GM23338 (cell line): Measurements from ENCODE around the gene SORCS3. TPM values are rescaled to one million over a fixed set of nuclear protein-coding genes. Genes with fewer than 3 reads are reported as not detected.
A peak's percentile ranks its signal among the peaks of the same experiment; 100 is the strongest.

Experiments
- ATAC-seq: fragments of 200-7000 bp; cut with Tn5 transposase; 3 replicates; pipeline ENCODE4 v1.9.1; 2020
- DNase-seq: peaks from one replicate; pipeline ENCODE4 v3.0.0-alpha.2; 2015; ENCODE audit warnings: low spot score
- H2AFZ ChIP-seq: fragments of 200-600 bp; sonication (generic); 2 replicates; pipeline ENCODE4 v1.8.0; 2016; ENCODE audit warnings: antibody characterized with exemption, mild to moderate bottlenecking, moderate library complexity
- H3F3A ChIP-seq: fragments of 200-600 bp; sonication (generic); replicated peaks from 2 replicates; pipeline ENCODE4 v1.8.0; 2017; ENCODE audit warnings: antibody characterized with exemption, mixed run types, low read depth
- H3K27ac ChIP-seq: fragments of 200-600 bp; sonication (generic); 2 replicates; pipeline ENCODE4 v1.6.1; 2016; ENCODE audit warnings: low read depth
- H3K27me3 ChIP-seq: fragments of 200-600 bp; sonication (generic); 2 replicates; pipeline ENCODE4 v1.8.0; 2016; ENCODE audit warnings: mild to moderate bottlenecking, mixed run types, moderate library complexity; ENCODE audit not compliant: insufficient read depth
- H3K36me3 ChIP-seq: fragments of 200-600 bp; sonication (generic); 2 replicates; pipeline ENCODE4 v1.8.0; 2016; ENCODE audit warnings: mild to moderate bottlenecking; ENCODE audit not compliant: insufficient read depth
- H3K4me1 ChIP-seq: fragments of 200-600 bp; sonication (generic); 2 replicates; pipeline ENCODE4 v1.8.0; 2016; ENCODE audit warnings: mild to moderate bottlenecking, moderate library complexity; ENCODE audit not compliant: insufficient read depth
- H3K4me2 ChIP-seq: fragments of 200-600 bp; sonication (generic); 2 replicates; pipeline ENCODE4 v1.7.1; 2017; ENCODE audit warnings: mixed run types
- H3K4me3 ChIP-seq: fragments of 200-600 bp; sonication (generic); 2 replicates; pipeline ENCODE4 v1.6.1; 2016; ENCODE audit warnings: mixed run types
- H3K79me2 ChIP-seq: fragments of 200-600 bp; sonication (generic); replicated peaks from 2 replicates; pipeline ENCODE4 v1.8.0; 2017; ENCODE audit warnings: mild to moderate bottlenecking; ENCODE audit not compliant: insufficient read depth
- H3K9me2 ChIP-seq: fragments of 200-600 bp; sonication (generic); 2 replicates; pipeline ENCODE4 v1.8.0; 2017; ENCODE audit not compliant: insufficient read depth
- H4K20me1 ChIP-seq: fragments of 200-600 bp; sonication (generic); replicated peaks from 2 replicates; pipeline ENCODE4 v1.8.0; 2017; ENCODE audit warnings: mild to moderate bottlenecking; ENCODE audit not compliant: insufficient read depth
- H3K27ac Mint-ChIP-seq: 2 replicates; pipeline ENCODE4 v1.8.0; 2020; ENCODE audit warnings: inconsistent platforms, mild to moderate bottlenecking, moderate library complexity, mixed read lengths
- H3K27me3 Mint-ChIP-seq: 3 replicates; pipeline ENCODE4 v1.8.0; 2022; ENCODE audit warnings: low read depth, mild to moderate bottlenecking, moderate library complexity, mixed read lengths, inconsistent platforms; ENCODE audit not compliant: insufficient read depth, poor library complexity
- H3K36me3 Mint-ChIP-seq: 3 replicates; pipeline ENCODE4 v1.8.0; 2021; ENCODE audit warnings: low read depth, mild to moderate bottlenecking, inconsistent platforms, moderate library complexity, mixed read lengths
- H3K4me1 Mint-ChIP-seq: 3 replicates; pipeline ENCODE4 v1.8.0; 2020; ENCODE audit warnings: mild to moderate bottlenecking, inconsistent platforms, mixed read lengths
- H3K4me3 Mint-ChIP-seq: 3 replicates; pipeline ENCODE4 v1.8.0; 2021; ENCODE audit warnings: moderate library complexity, mild to moderate bottlenecking, inconsistent platforms, mixed read lengths
- H3K9me3 Mint-ChIP-seq: 3 replicates; pipeline ENCODE4 v1.8.0; 2020; ENCODE audit warnings: moderate library complexity, mild to moderate bottlenecking, inconsistent platforms, mixed read lengths
- CREB1 ChIP-seq: fragments of 250-450 bp; sonication (Bioruptor Pico); IDR thresholded peaks from 2 replicates; pipeline ENCODE4 v1.5.0; 2020; ENCODE audit warnings: low read depth, mild to moderate bottlenecking, moderate library complexity
- CTCF ChIP-seq, 2 experiments: fragments of 200-600 bp in 1 of 2; sonication (generic) in 1 of 2; conservative IDR thresholded peaks; 2 replicates each; pipeline versions ENCODE4 v1.5.1 to v1.6.1; 2016 to 2017; ENCODE audit warnings: antibody characterized with exemption in 2 of 2, low read depth in 2 of 2, mild to moderate bottlenecking in 2 of 2, moderate library complexity in 1 of 2
- ETS1 ChIP-seq: IDR thresholded peaks from 2 replicates; pipeline ENCODE4 v1.6.1; 2016; ENCODE audit warnings: antibody characterized with exemption
- EZH2 ChIP-seq: fragments of 200-600 bp; sonication (generic); IDR thresholded peaks from one replicate; pipeline ENCODE4 v1.8.0; 2017; ENCODE audit warnings: antibody characterized with exemption, mild to moderate bottlenecking, low read depth; ENCODE audit not compliant: unreplicated experiment
- EZH2phosphoT487 ChIP-seq: fragments of 200-600 bp; sonication (generic); IDR thresholded peaks from one replicate; pipeline ENCODE4 v1.8.1; 2018; ENCODE audit warnings: antibody characterized with exemption; ENCODE audit not compliant: unreplicated experiment
- JUNB ChIP-seq: IDR thresholded peaks from one replicate; pipeline ENCODE4 v1.6.1; 2016; ENCODE audit warnings: antibody characterized with exemption; ENCODE audit not compliant: unreplicated experiment
- NANOG ChIP-seq: IDR thresholded peaks from 2 replicates; pipeline ENCODE4 v1.6.1; 2016; ENCODE audit warnings: antibody characterized with exemption, borderline replicate concordance
- POLR2AphosphoS5 ChIP-seq: IDR thresholded peaks from 2 replicates; pipeline ENCODE4 v1.6.1; 2016; ENCODE audit warnings: antibody characterized with exemption, low read depth
- REST ChIP-seq: IDR thresholded peaks from one replicate; pipeline ENCODE4 v1.6.1; 2018; ENCODE audit warnings: antibody characterized with exemption; ENCODE audit not compliant: unreplicated experiment
- STAT1 ChIP-seq: IDR thresholded peaks from one replicate; pipeline ENCODE4 v1.6.1; 2016; ENCODE audit warnings: antibody characterized with exemption; ENCODE audit not compliant: unreplicated experiment
- ZNF114 ChIP-seq: fragments of 250-450 bp; sonication (Bioruptor Pico); IDR thresholded peaks from 2 replicates; pipeline ENCODE4 v1.5.0; 2020; ENCODE audit warnings: mild to moderate bottlenecking, moderate library complexity
- ZNF331 ChIP-seq: fragments of 250-450 bp; sonication (Bioruptor Pico); IDR thresholded peaks from 2 replicates; pipeline ENCODE4 v1.5.0; 2020; ENCODE audit warnings: low read depth, mild to moderate bottlenecking, moderate library complexity
- ZNF462 ChIP-seq: fragments of 250-450 bp; sonication (Bioruptor Pico); IDR thresholded peaks from 2 replicates; pipeline ENCODE4 v1.5.0; 2020; ENCODE audit warnings: mild to moderate bottlenecking, moderate library complexity
- polyA plus RNA-seq: library from polyadenylated mRNA; unstranded; fragments of >200 nt; fragmentation: Nextera tagmentation; extraction: Ambion mirVana; gene quantifications from 2 replicates; pipeline ENCODE4 v1.2.1, GENCODE V29; 2016
- total RNA-seq: library from RNA; depleted of rRNA; stranded (reverse); fragments of >200 nt; shearing (Covaris generic); gene quantifications from 2 replicates; pipeline ENCODE4 v1.2.3, GENCODE V29; 2014

The SORCS3 gene
- total and polyA plus RNA-seq, 2 experiments from 2014 or later: 0.37 to 1.4 TPM

GRCh38 chr10:104642658-104643302 is 1.7 kb downstream of the SORCS3 start:
- ATAC-seq (peak; percentile 60), DNase-seq (peak; percentile 96)
- H3K9me3 Mint-ChIP-seq: no peaks in the 10 kb centered on the region; the same call in 2 of the 3 replicates
- Histone ChIP-seq H3K79me2 (no peaks in the 10 kb centered on the region), H3K27ac (no peak overlapping the region), H3F3A (peaks cover 7% of the 10 kb centered on the region), H3K4me3 (peak overlapping the region; percentile 82), H3K27me3 (peaks cover 71% of the 10 kb centered on the region), H3K4me2 (peak overlapping the region; percentile 94), H3K36me3 (no peaks in the 10 kb centered on the region), H4K20me1 (no peaks in the 10 kb centered on the region), H3K9me2 (no peaks in the 10 kb centered on the region), H3K4me1 (0 out of 2 replicates have a peak, but pooled peaks cover 7% of the 10 kb centered on the region), H2AFZ (peak overlapping the region; percentile 94)
- H3K36me3 Mint-ChIP-seq: no peaks in the 10 kb centered on the region; the same call in 2 of the 3 replicates
- H3K4me3 Mint-ChIP-seq: peak overlapping the region; percentile 81
- H3K27ac Mint-ChIP-seq: no peak overlapping the region
- no peak for TF ChIP-seq ZNF462 (CRISPR knock-in tag)
- TF ChIP-seq ZNF114 (CRISPR knock-in tag): no peak
- no peak for TF ChIP-seq CREB1 (CRISPR knock-in tag)
- 0 out of 2 replicates have a peak, but pooled peaks have one; percentile 35 for TF ChIP-seq POLR2AphosphoS5
- TF ChIP-seq ETS1: no peak
- peak; percentile 68 for TF ChIP-seq EZH2
- no peak for TF ChIP-seq REST
- no peak for TF ChIP-seq STAT1
- TF ChIP-seq JUNB: no peak
- TF ChIP-seq ZNF331 (CRISPR knock-in tag): no peak
- no peak for TF ChIP-seq NANOG
- peak; percentile 63 to 88 for TF ChIP-seq CTCF (conservative IDR thresholded peaks at IDR 0.05; ENCODE audit: low read depth in 2 of 2)
- TF ChIP-seq EZH2phosphoT487: peak; percentile 21
- peaks cover 64% of the 10 kb centered on the region for H3K27me3 Mint-ChIP-seq
- H3K4me1 Mint-ChIP-seq: peaks cover 4% of the 10 kb centered on the region
